SK-N-MC (cell line): ENCODE measurements around the gene DHX34.
"Not testable (repeated sequence)": the region's sequence is repeated elsewhere in the genome, so short reads cannot be mapped to it uniquely, and the experiment has no call there.

Experiments used
- DNase-seq: peaks from one replicate; pipeline ENCODE4 v3.0.0-alpha.2; 2011; ENCODE audit warnings: low read depth, low spot score
- H3K27ac ChIP-seq: fragments of 200-600 bp; sonication (generic); 2 replicates; pipeline ENCODE4 v1.5.1; 2016; ENCODE audit warnings: mixed run types
- H3K36me3 ChIP-seq: fragments of 200-600 bp; sonication (generic); 2 replicates; pipeline ENCODE4 v1.6.1; 2017; ENCODE audit warnings: antibody characterized with exemption, low read length, mixed read lengths; ENCODE audit not compliant: insufficient read depth
- H3K4me3 ChIP-seq: fragments of 200-600 bp; sonication (generic); 2 replicates; pipeline ENCODE4 v1.5.1; 2016
- H3K9ac ChIP-seq: fragments of 200-600 bp; sonication (generic); 2 replicates; pipeline ENCODE4 v1.8.0; 2017; ENCODE audit warnings: mixed run types, mixed read lengths; ENCODE audit not compliant: insufficient read length
- H3K9me3 ChIP-seq: fragments of 200-600 bp; sonication (generic); 2 replicates; pipeline ENCODE4 v1.6.1; 2017; ENCODE audit warnings: low read depth, mild to moderate bottlenecking, antibody characterized with exemption, low read length, moderate library complexity, mixed read lengths
- EZH2 ChIP-seq: fragments of 200-600 bp; sonication (generic); IDR thresholded peaks from one replicate; pipeline ENCODE4 v1.6.1; 2017; ENCODE audit warnings: antibody characterized with exemption
- FOXP2 ChIP-seq: optimal IDR thresholded peaks from 2 replicates; pipeline ENCODE3; 2011; ENCODE audit warnings: mild to moderate bottlenecking, moderate library complexity; ENCODE audit not compliant: insufficient read depth; ENCODE audit errors: extremely low read length, control extremely low read depth
- POLR2AphosphoS5 ChIP-seq: IDR thresholded peaks from 2 replicates; pipeline ENCODE4 v1.6.1; 2012; ENCODE audit warnings: mild to moderate bottlenecking, low read depth, low read length, borderline replicate concordance

Gene DHX34

GRCh38 chr19:47378246-47378645, 29.1 kb downstream of the DHX34 start:
- peaks cover 58% of the 10 kb centered on the region; the same call in 1 of the 2 replicates for H3K36me3 ChIP-seq

GRCh38 chr19:47379381-47379938, 30.3 kb downstream of the DHX34 start:
- Histone ChIP-seq H3K36me3 (peaks cover 49% of the 10 kb centered on the region; the same call in 1 of the 2 replicates), H3K4me3 (no peak overlapping the region), H3K9me3 (no peaks in the 10 kb centered on the region), H3K27ac (no peak overlapping the region), H3K9ac (no peak overlapping the region)
- TF ChIP-seq FOXP2, result no peak
- TF ChIP-seq EZH2, result no peak
- no peak for TF ChIP-seq POLR2AphosphoS5
- no peak for DNase-seq

More at GRCh38 chr19:47378246-47378645, 29.1 kb downstream of the DHX34 start:
- TF ChIP-seq FOXP2 (no peak), EZH2 (no peak), POLR2AphosphoS5 (no peak)
- no peak for DNase-seq
- H3K9ac ChIP-seq, result no peak overlapping the region
- H3K4me3 ChIP-seq, result no peak overlapping the region
- no peaks in the 10 kb centered on the region for H3K9me3 ChIP-seq
- H3K27ac ChIP-seq, result no peak overlapping the region

- Histone ChIP-seq H3K9ac (no peak overlapping the region), H3K36me3 (peaks cover 38% of the 10 kb centered on the region; the same call in 1 of the 2 replicates)
- no peak for TF ChIP-seq POLR2AphosphoS5
- TF ChIP-seq EZH2, result no peak
- TF ChIP-seq FOXP2, result no peak
These were observed 31.4 kb downstream of the DHX34 start for GRCh38 chr19:47380559-47380958.

GRCh38 chr19:47381121-47381520, 32.0 kb downstream of the DHX34 start:
- Histone ChIP-seq H3K27ac (no peak overlapping the region), H3K4me3 (no peak overlapping the region), H3K9ac (no peak overlapping the region), H3K9me3 (no peaks in the 10 kb centered on the region), H3K36me3 (peaks cover 33% of the 10 kb centered on the region; the same call in 1 of the 2 replicates)
- DNase-seq, result no peak
- TF ChIP-seq FOXP2 (no peak), EZH2 (no peak), POLR2AphosphoS5 (no peak)

More at GRCh38 chr19:47380559-47380958, 31.4 kb downstream of the DHX34 start:
- H3K27ac ChIP-seq, result no peak overlapping the region
- no peak overlapping the region for H3K4me3 ChIP-seq
- DNase-seq, result no peak
- no peaks in the 10 kb centered on the region for H3K9me3 ChIP-seq

- TF ChIP-seq EZH2, result no peak
- TF ChIP-seq POLR2AphosphoS5, result no peak
- TF ChIP-seq FOXP2, result no peak
- Histone ChIP-seq H3K27ac (no peak overlapping the region), H3K4me3 (no peak overlapping the region), H3K36me3 (peaks cover 27% of the 10 kb centered on the region; the same call in 1 of the 2 replicates), H3K9ac (no peak overlapping the region), H3K9me3 (no peaks in the 10 kb centered on the region)
- no peak for DNase-seq
These were observed 32.7 kb downstream of the DHX34 start for GRCh38 chr19:47381653-47382279.

- not testable (repeated sequence) for DNase-seq, H3K9me3 ChIP-seq, H3K27ac ChIP-seq, H3K4me3 ChIP-seq, H3K9ac ChIP-seq
- TF ChIP-seq POLR2AphosphoS5, result peak; percentile 6; the same call in 1 of the 2 replicates
- H3K36me3 ChIP-seq, result peaks cover 23% of the 10 kb centered on the region; the same call in 1 of the 2 replicates
These were observed 34.8 kb downstream of the DHX34 start for GRCh38 chr19:47383890-47384289.

- not testable (repeated sequence) for H3K27ac ChIP-seq, H3K4me3 ChIP-seq, H3K9me3 ChIP-seq, DNase-seq, H3K9ac ChIP-seq
- H3K36me3 ChIP-seq, result peaks cover 23% of the 10 kb centered on the region; the same call in 1 of the 2 replicates
These were observed 35.4 kb downstream of the DHX34 start for GRCh38 chr19:47384533-47384932.

GRCh38 chr19:47386582-47386981, 37.5 kb downstream of the DHX34 start:
- H3K9me3 ChIP-seq, H3K36me3 ChIP-seq, H3K4me3 ChIP-seq, DNase-seq, H3K27ac ChIP-seq, H3K9ac ChIP-seq: not testable (repeated sequence)

- not testable (repeated sequence) for H3K27ac ChIP-seq, H3K9ac ChIP-seq, H3K36me3 ChIP-seq, H3K9me3 ChIP-seq, DNase-seq, H3K4me3 ChIP-seq
These were observed 38.5 kb downstream of the DHX34 start for GRCh38 chr19:47387623-47388022.

- not testable (repeated sequence) for H3K9me3 ChIP-seq, H3K36me3 ChIP-seq, H3K4me3 ChIP-seq, H3K9ac ChIP-seq, H3K27ac ChIP-seq, DNase-seq
These were observed 39.6 kb downstream of the DHX34 start for GRCh38 chr19:47388721-47389120.
